Panc1 (cell line): Measurements from ENCODE around the gene TGFB2.

Source experiments
- POLR2AphosphoS5 ChIP-seq: IDR thresholded peaks from 2 replicates; pipeline ENCODE4 v1.6.1; 2012; ENCODE audit warnings: mild to moderate bottlenecking, low read depth, low read length, moderate library complexity
- SIN3A ChIP-seq: IDR thresholded peaks from 2 replicates; pipeline ENCODE4 v1.6.1; 2012; ENCODE audit warnings: low read depth, mild to moderate bottlenecking, low read length, moderate library complexity, borderline replicate concordance; ENCODE audit not compliant: insufficient read depth
- TCF7L2 ChIP-seq: IDR thresholded peaks from 2 replicates; pipeline ENCODE4 v1.6.1; 2011; ENCODE audit warnings: mild to moderate bottlenecking, low read depth, low read length, inconsistent platforms
- TF ChIP-seq, protein P1 (sequence below): fragments of 450-650 bp; IDR thresholded peaks from 2 replicates; pipeline ENCODE4 v1.5.1; 2017; ENCODE audit warnings: mild to moderate bottlenecking

DNA sequence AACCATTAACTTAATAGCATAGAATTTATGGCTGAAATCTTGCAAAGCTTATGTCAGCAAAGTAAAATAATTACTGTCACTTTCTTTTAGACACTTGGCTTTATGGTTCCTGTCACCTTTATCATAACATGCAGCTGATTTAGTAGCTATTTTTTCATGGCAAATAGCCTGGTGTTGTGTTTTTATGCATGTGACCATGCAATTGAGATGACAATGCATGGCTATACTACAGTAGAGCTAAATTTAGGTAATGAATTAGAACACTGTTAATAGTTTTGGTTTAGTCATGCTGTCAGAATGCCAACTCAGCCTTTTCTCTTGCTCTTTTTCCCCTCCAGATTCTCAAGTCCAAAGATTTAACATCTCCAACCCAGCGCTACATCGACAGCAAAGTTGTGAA, 88.6 kb downstream of the TGFB2 start:
- TF ChIP-seq, protein P1, sequence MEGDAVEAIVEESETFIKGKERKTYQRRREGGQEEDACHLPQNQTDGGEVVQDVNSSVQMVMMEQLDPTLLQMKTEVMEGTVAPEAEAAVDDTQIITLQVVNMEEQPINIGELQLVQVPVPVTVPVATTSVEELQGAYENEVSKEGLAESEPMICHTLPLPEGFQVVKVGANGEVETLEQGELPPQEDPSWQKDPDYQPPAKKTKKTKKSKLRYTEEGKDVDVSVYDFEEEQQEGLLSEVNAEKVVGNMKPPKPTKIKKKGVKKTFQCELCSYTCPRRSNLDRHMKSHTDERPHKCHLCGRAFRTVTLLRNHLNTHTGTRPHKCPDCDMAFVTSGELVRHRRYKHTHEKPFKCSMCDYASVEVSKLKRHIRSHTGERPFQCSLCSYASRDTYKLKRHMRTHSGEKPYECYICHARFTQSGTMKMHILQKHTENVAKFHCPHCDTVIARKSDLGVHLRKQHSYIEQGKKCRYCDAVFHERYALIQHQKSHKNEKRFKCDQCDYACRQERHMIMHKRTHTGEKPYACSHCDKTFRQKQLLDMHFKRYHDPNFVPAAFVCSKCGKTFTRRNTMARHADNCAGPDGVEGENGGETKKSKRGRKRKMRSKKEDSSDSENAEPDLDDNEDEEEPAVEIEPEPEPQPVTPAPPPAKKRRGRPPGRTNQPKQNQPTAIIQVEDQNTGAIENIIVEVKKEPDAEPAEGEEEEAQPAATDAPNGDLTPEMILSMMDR: no peak
- TF ChIP-seq POLR2AphosphoS5 (no peak), SIN3A (no peak), TCF7L2 (no peak)
